ENCODE results near the gene MOG.

- TF ChIP-seq CTCF (IDR thresholded peaks at IDR 0.05; ENCODE audit: low read length): no peak
- TF ChIP-seq EZH2 (IDR thresholded peaks at IDR 0.05; ENCODE audit: borderline replicate concordance, low read length): no peak
These were observed 23.1 kb downstream of the MOG start for GRCh38 chr6:29679962-29680361.

Data from OCI-LY1 (cell line).